ENCODE measurements around the gene LRRC10B. TPM values are rescaled to one million over a fixed set of nuclear protein-coding genes. Genes with fewer than 3 reads are reported as not detected.

LRRC10B gene
- total RNA-seq, 2 donors from 2014 or later = 0.37 to 1.1 TPM

GRCh38 chr11:61507012-61507768 is 1.4 kb upstream of the LRRC10B start:
- peaks cover 0 to 23% of the 10 kb centered on the region in 2 donors for H3K4me1 ChIP-seq
- H3K4me3 ChIP-seq = no peak overlapping the region
- H3K9me3 ChIP-seq = no peaks in the 10 kb centered on the region
- H3K36me3 ChIP-seq = no peaks in the 10 kb centered on the region
- peaks cover 7 to 19% of the 10 kb centered on the region in 2 donors for H3K27me3 ChIP-seq
- H3K27ac ChIP-seq = no peak overlapping the region
- DNase-seq (ENCODE audit: low spot score) = no peak
- no peak for TF ChIP-seq CTCF (IDR thresholded peaks at IDR 0.05)

- Histone ChIP-seq H3K9me3 (no peaks in the 10 kb centered on the region), H3K4me1 (peaks cover 0 to 23% of the 10 kb centered on the region in 2 donors), H3K27ac (peak overlapping the region; percentile 4 to 51), H3K4me3 (peak overlapping the region in 1 of 2 donors; percentile 41), H3K27me3 (peaks cover 7 to 19% of the 10 kb centered on the region in 2 donors), H3K36me3 (no peaks in the 10 kb centered on the region)
- no peak for DNase-seq (ENCODE audit: low spot score)
- peak; percentile 44 to 79 for TF ChIP-seq CTCF (IDR thresholded peaks at IDR 0.05)
Measured at GRCh38 chr11:61509043-61510029, 787 bp downstream of the LRRC10B start.

- peaks cover 0 to 23% of the 10 kb centered on the region in 2 donors for H3K4me1 ChIP-seq
- no peak overlapping the region for H3K4me3 ChIP-seq
- no peak for DNase-seq (ENCODE audit: low spot score)
- H3K27ac ChIP-seq = peak overlapping the region; percentile 39 to 51
- TF ChIP-seq CTCF (IDR thresholded peaks at IDR 0.05) = no peak
- H3K36me3 ChIP-seq = no peaks in the 10 kb centered on the region
- H3K9me3 ChIP-seq = no peaks in the 10 kb centered on the region
- peaks cover 7 to 19% of the 10 kb centered on the region in 2 donors for H3K27me3 ChIP-seq
Measured at GRCh38 chr11:61510166-61510919, 1.8 kb downstream of the LRRC10B start.

GRCh38 chr11:61510974-61511373 is 2.4 kb downstream of the LRRC10B start:
- peaks cover 0 to 23% of the 10 kb centered on the region in 2 donors for H3K4me1 ChIP-seq
- H3K4me3 ChIP-seq = no peak overlapping the region
- DNase-seq (ENCODE audit: low spot score) = no peak
- no peak for TF ChIP-seq CTCF (IDR thresholded peaks at IDR 0.05)
- H3K27me3 ChIP-seq = peaks cover 7 to 19% of the 10 kb centered on the region in 2 donors
- H3K36me3 ChIP-seq = no peaks in the 10 kb centered on the region
- no peaks in the 10 kb centered on the region for H3K9me3 ChIP-seq
- H3K27ac ChIP-seq = peak overlapping the region in 1 of 2 donors; percentile 39

GRCh38 chr11:61511383-61511782 is 2.8 kb downstream of the LRRC10B start:
- no peak overlapping the region for H3K4me3 ChIP-seq
- DNase-seq (ENCODE audit: low spot score) = no peak
- peaks cover 7 to 19% of the 10 kb centered on the region in 2 donors for H3K27me3 ChIP-seq
- H3K9me3 ChIP-seq = no peaks in the 10 kb centered on the region
- H3K4me1 ChIP-seq = peaks cover 0 to 23% of the 10 kb centered on the region in 2 donors
- H3K36me3 ChIP-seq = no peaks in the 10 kb centered on the region
- peak overlapping the region; percentile 4 to 11 for H3K27ac ChIP-seq
- no peak for TF ChIP-seq CTCF (IDR thresholded peaks at IDR 0.05)
